Frontal cortex (tissue), 4 donors: ENCODE measurements around the gene ARHGAP6. TPM values are rescaled to one million over a fixed set of nuclear protein-coding genes. Genes with fewer than 3 reads are reported as not detected.
A peak's percentile ranks its signal among the peaks of the same experiment; 100 is the strongest.

Experiments
- DNase-seq, 2 donors: peaks; one replicate each; pipeline ENCODE4 v3.0.0; 2012; ENCODE audit warnings: low spot score in 2 of 2
- FAIRE-seq: peaks from 2 replicates; lab custom pipeline; 2012; peaks lifted over from hg19 to GRCh38; lab: Jason Lieb, UNC
- small RNA-seq: library from RNA; depleted of rRNA; stranded (forward); fragments of <200 nt; gene quantifications from one replicate; pipeline ENCODE3, GENCODE V24; 2014
- total RNA-seq: library from RNA; depleted of rRNA; stranded (reverse); fragments of >200 nt; gene quantifications from one replicate; pipeline ENCODE4 v1.2.3, GENCODE V29; 2014
- donor health status: control.
- donor health status: control.
- donor health status: control.

ARHGAP6 gene
- total RNA-seq, 1 donor from 2014 or later, result 3.3 TPM

DNA sequence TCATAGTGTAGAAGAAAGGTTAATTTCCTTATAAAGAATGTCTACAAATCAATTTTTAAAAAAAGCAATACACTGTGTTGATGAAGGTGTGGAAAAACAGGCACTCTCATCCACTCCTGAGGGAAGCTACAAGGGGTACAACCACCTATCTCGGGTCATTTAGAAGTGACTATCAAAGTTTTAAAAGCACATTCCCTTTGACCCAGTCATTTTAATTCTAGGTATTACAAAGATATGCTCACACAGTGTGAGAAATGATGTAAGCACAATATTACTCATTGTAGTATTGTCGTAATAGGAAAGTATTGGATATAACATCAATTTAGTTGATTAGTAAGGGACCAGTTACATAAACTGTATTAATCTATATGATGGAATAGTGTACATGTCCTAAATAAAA is 562.0 kb downstream of the ARHGAP6 start:
- FAIRE-seq (no peak), DNase-seq (no peak)

DNA sequence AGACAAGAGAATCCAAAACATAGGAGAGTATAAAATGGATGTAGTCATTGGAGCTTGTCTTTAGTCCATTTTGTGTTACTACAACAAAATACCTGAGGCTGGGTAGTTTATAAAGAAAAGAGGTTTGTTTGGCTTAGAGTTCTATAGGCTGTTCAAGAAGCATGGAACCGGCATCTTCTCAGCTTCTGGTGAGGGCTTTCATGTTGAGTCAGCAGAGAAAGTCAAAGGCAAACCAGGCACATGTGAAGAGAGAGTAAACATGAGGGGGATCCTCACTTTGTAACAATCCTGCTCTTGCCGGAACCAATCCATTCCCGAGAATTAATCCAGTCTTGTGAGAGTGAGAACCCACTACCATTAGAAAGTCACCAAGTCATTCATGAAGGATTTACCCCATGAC is 562.7 kb downstream of the ARHGAP6 start:
- FAIRE-seq (no peak), DNase-seq (no peak)

GRCh38 chrX:11100281-11101035 is 565.3 kb downstream of the ARHGAP6 start:
- peak; percentile 15 for FAIRE-seq
- DNase-seq, result peak in 1 of 2 donors; percentile 13

DNA sequence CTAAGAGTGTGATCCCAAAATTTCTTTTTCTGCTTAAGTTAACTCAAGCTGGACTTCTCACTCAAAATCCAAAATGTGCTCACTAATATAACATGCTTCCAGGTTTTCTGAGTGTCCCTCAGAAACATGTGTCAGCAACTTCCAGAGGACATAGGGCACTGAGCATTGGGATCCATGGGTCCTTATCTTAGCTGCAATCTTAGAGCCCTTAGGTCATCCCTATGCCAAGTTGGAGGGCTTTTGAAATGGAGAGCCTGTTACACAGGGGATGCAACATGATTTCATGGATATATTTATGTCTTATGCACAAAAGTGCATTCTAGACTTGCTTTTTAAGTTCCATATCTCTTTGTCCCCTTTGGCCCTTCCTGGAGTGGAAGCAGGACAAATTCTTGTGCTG is 566.3 kb downstream of the ARHGAP6 start:
- FAIRE-seq (no peak), DNase-seq (no peak)

DNA sequence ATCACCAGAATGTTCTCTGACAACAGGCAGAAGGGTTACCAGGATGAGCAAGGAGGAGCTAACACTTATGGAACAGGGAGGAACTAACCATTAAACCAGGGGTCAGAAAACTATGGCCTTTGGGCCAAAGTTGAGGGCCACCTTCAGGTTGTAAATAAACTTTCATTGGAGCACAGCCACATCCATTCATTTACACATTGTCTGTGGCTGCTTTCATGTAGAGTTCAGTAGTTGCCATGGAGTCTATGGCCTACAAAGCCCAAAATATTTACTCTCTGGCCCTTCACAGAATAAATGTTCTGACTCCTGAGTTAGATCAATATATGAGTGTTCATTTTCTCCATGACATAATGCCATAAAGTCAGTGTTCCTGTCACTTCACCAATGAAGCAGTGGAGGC is 567.8 kb downstream of the ARHGAP6 start:
- DNase-seq (no peak), FAIRE-seq (no peak)

- DNase-seq (no peak), FAIRE-seq (no peak)
Measured at GRCh38 chrX:11089802-11090201, 575.9 kb downstream of the ARHGAP6 start.

Small RNA genes lying within 50 kb of the gene (small RNA-seq; reads per million reads assigned to genes)
- gene MIR548AX (not detected), gene RF00019 (not detected), gene RF02271 (not detected)

Other genes starting within 250 kb of the ARHGAP6 start
- 38.3 TPM for gene MSL3, start 92.3 kb upstream of the ARHGAP6 start, total RNA-seq